ENCODE results near the gene SEMA3E. TPM values are rescaled to one million over a fixed set of nuclear protein-coding genes. Genes with fewer than 3 reads are reported as not detected.

SEMA3E gene
- total RNA-seq, 1 donor from 2014 or later, result 1.3 TPM

DNA sequence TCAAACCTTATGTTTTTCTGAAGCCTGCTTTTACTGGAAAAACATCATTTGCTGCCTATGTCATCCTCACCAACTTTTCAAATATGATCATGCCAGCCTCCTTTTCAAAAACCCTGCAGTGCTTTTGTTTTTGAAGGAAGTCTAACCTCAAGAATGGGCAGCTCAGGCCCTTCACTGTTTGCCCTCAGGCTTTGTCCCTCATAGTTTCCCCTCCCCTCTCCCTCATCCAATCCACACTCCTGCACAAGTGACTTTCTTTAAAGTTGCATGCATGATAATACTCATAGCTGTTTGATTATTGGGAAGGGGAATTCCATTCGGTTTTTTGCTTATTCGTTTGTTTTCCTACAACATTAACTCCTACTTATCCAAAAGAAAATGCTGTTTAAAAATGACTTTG is 219.4 kb downstream of the SEMA3E start:
- H3K27ac Mint-ChIP-seq, result no peak overlapping the region
- no peak for DNase-seq (ENCODE audit: low spot score in 2 of 2, unreplicated experiment in 2 of 2)
- TF ChIP-seq CTCF (IDR thresholded peaks at IDR 0.05; ENCODE audit: unreplicated experiment), result no peak
- no peaks in the 10 kb centered on the region for H3K27me3 Mint-ChIP-seq (ENCODE audit: low read depth)
- H3K9me3 Mint-ChIP-seq, result peaks cover 4% of the 10 kb centered on the region
- no peaks in the 10 kb centered on the region for H3K36me3 Mint-ChIP-seq
- peaks cover 8% of the 10 kb centered on the region for H3K4me1 Mint-ChIP-seq
- H3K4me3 Mint-ChIP-seq, result no peak overlapping the region

- Mint-ChIP-seq H3K9me3 (peaks cover 4% of the 10 kb centered on the region), H3K36me3 (no peaks in the 10 kb centered on the region), H3K4me3 (no peak overlapping the region), H3K4me1 (peaks cover 8% of the 10 kb centered on the region), H3K27me3 (ENCODE audit: low read depth) (no peaks in the 10 kb centered on the region), H3K27ac (no peak overlapping the region)
- DNase-seq (ENCODE audit: low spot score in 2 of 2, unreplicated experiment in 2 of 2), result no peak
- TF ChIP-seq CTCF (IDR thresholded peaks at IDR 0.05; ENCODE audit: unreplicated experiment), result no peak
Measured at GRCh38 chr7:83427884-83428283, 221.1 kb downstream of the SEMA3E start.

- Mint-ChIP-seq H3K4me3 (no peak overlapping the region), H3K4me1 (peaks cover 8% of the 10 kb centered on the region), H3K27me3 (ENCODE audit: low read depth) (no peaks in the 10 kb centered on the region), H3K9me3 (peaks cover 4% of the 10 kb centered on the region), H3K36me3 (no peaks in the 10 kb centered on the region), H3K27ac (no peak overlapping the region)
- TF ChIP-seq CTCF (IDR thresholded peaks at IDR 0.05; ENCODE audit: unreplicated experiment), result no peak
- no peak for DNase-seq (ENCODE audit: low spot score in 2 of 2, unreplicated experiment in 2 of 2)
Measured at GRCh38 chr7:83426325-83426724, 222.6 kb downstream of the SEMA3E start.

- Mint-ChIP-seq H3K9me3 (no peaks in the 10 kb centered on the region), H3K4me1 (peaks cover 12% of the 10 kb centered on the region), H3K4me3 (no peak overlapping the region), H3K27ac (no peak overlapping the region), H3K27me3 (ENCODE audit: low read depth) (no peaks in the 10 kb centered on the region), H3K36me3 (no peaks in the 10 kb centered on the region)
- DNase-seq (ENCODE audit: low spot score in 2 of 2, unreplicated experiment in 2 of 2), result no peak
- TF ChIP-seq CTCF (IDR thresholded peaks at IDR 0.05; ENCODE audit: unreplicated experiment), result no peak
Measured at GRCh38 chr7:83419013-83419412, 229.9 kb downstream of the SEMA3E start.

- H3K36me3 Mint-ChIP-seq, result no peaks in the 10 kb centered on the region
- no peak for TF ChIP-seq CTCF (IDR thresholded peaks at IDR 0.05; ENCODE audit: unreplicated experiment)
- H3K27ac Mint-ChIP-seq, result no peak overlapping the region
- H3K9me3 Mint-ChIP-seq, result no peaks in the 10 kb centered on the region
- no peaks in the 10 kb centered on the region for H3K27me3 Mint-ChIP-seq (ENCODE audit: low read depth)
- DNase-seq (ENCODE audit: low spot score in 2 of 2, unreplicated experiment in 2 of 2), result no peak
- H3K4me3 Mint-ChIP-seq, result no peak overlapping the region
- peaks cover 19% of the 10 kb centered on the region for H3K4me1 Mint-ChIP-seq
Measured at GRCh38 chr7:83415840-83416239, 233.1 kb downstream of the SEMA3E start.

DNA sequence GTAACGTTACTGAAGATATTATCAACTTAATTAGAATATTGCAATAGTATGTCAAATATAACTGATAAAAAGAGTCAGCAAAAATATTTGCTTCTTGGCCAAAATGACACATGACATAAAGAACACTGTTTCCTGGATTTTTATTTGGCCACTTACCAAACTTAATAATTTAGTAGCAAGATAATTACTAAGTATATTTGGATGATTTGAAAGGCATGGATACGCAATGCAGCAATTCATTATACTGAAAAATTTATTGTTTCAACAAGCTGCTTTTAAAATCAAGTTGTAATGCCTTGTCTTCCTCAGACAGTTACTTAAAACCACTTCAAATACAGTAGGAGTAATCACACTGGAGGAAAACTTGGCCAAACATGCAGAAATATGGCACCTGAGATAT is 234.0 kb downstream of the SEMA3E start:
- Mint-ChIP-seq H3K27me3 (ENCODE audit: low read depth) (no peaks in the 10 kb centered on the region), H3K27ac (no peak overlapping the region), H3K4me1 (peaks cover 19% of the 10 kb centered on the region), H3K9me3 (no peaks in the 10 kb centered on the region), H3K36me3 (no peaks in the 10 kb centered on the region), H3K4me3 (no peak overlapping the region)
- no peak for DNase-seq (ENCODE audit: low spot score in 2 of 2, unreplicated experiment in 2 of 2)
- TF ChIP-seq CTCF (IDR thresholded peaks at IDR 0.05; ENCODE audit: unreplicated experiment), result no peak
